ENCODE results near the gene FKTN.
"Not testable (repeated sequence)": the region's sequence is repeated elsewhere in the genome, so short reads cannot be mapped to it uniquely, and the experiment has no call there.

Gene FKTN

GRCh38 chr9:105557804-105558610, at the start of gene FKTN:
FKTN (plus strand) TSS chr9:105558131; CDS start chr9:105575033, 16,902 bp downstream.
- peak; percentile 67 to 77 for DNase-seq (ENCODE audit: low read depth in 2 of 2)

- no peak for DNase-seq (ENCODE audit: low read depth in 2 of 2)
Observed at GRCh38 chr9:105508530-105508929, 49.4 kb upstream of the FKTN start.

GRCh38 chr9:105510024-105510423, 47.9 kb upstream of the FKTN start:
- DNase-seq (ENCODE audit: low read depth in 2 of 2) = no peak

- no peak for DNase-seq (ENCODE audit: low read depth in 2 of 2)
Observed at GRCh38 chr9:105511446-105511845, 46.5 kb upstream of the FKTN start.

GRCh38 chr9:105515811-105516413, 42.0 kb upstream of the FKTN start:
- DNase-seq (ENCODE audit: low read depth in 2 of 2) = no peak

GRCh38 chr9:105519710-105520369, 38.1 kb upstream of the FKTN start:
- peak in 1 of 2 donors; percentile 11 for DNase-seq (ENCODE audit: low read depth in 2 of 2)

- DNase-seq (ENCODE audit: low read depth in 2 of 2) = not testable (repeated sequence)
Observed at GRCh38 chr9:105520992-105521391, 36.9 kb upstream of the FKTN start.

- not testable (repeated sequence) for DNase-seq (ENCODE audit: low read depth in 2 of 2)
Observed at GRCh38 chr9:105522618-105523385, 35.1 kb upstream of the FKTN start.

- DNase-seq (ENCODE audit: low read depth in 2 of 2) = no peak
Observed at GRCh38 chr9:105531530-105531929, 26.4 kb upstream of the FKTN start.

- DNase-seq (ENCODE audit: low read depth in 2 of 2) = no peak
Observed at GRCh38 chr9:105535920-105536668, 21.8 kb upstream of the FKTN start.

GRCh38 chr9:105539452-105539851, 18.5 kb upstream of the FKTN start:
- DNase-seq (ENCODE audit: low read depth in 2 of 2) = no peak

GRCh38 chr9:105541838-105542237, 16.1 kb upstream of the FKTN start:
- no peak for DNase-seq (ENCODE audit: low read depth in 2 of 2)

- DNase-seq (ENCODE audit: low read depth in 2 of 2) = no peak
Observed at GRCh38 chr9:105554042-105554441, 3.9 kb upstream of the FKTN start.

- DNase-seq (ENCODE audit: low read depth in 2 of 2) = no peak
Observed at GRCh38 chr9:105572455-105572854, 14.5 kb downstream of the FKTN start.

- not testable (repeated sequence) for DNase-seq (ENCODE audit: low read depth in 2 of 2)
Observed at GRCh38 chr9:105579952-105580351, 22.0 kb downstream of the FKTN start.

- not testable (repeated sequence) for DNase-seq (ENCODE audit: low read depth in 2 of 2)
Observed at GRCh38 chr9:105581550-105581949, 23.6 kb downstream of the FKTN start.

- DNase-seq (ENCODE audit: low read depth in 2 of 2) = no peak
Observed at GRCh38 chr9:105593145-105593544, 35.2 kb downstream of the FKTN start.

- peak in 1 of 2 donors; percentile 1 for DNase-seq (ENCODE audit: low read depth in 2 of 2)
Observed at GRCh38 chr9:105608721-105609598, 51.0 kb downstream of the FKTN start.

- DNase-seq (ENCODE audit: low read depth in 2 of 2) = no peak
Observed at GRCh38 chr9:105621001-105621400, 63.1 kb downstream of the FKTN start.

GRCh38 chr9:105625088-105625487, 67.2 kb downstream of the FKTN start:
- no peak for DNase-seq (ENCODE audit: low read depth in 2 of 2)

Data from stimulated activated CD4-positive, alpha-beta T cell treated with anti-CD3 and anti-CD28 coated beads, Interleukin-1b, Interleukin-23, amount 100 ng/mL, for 4 hours (primary cell).